Stimulated activated memory B cell treated with anti-CD40 and anti-IgM and Interleukin-4, amounts not matched to agents 10 μg/mL and 1 μg/mL and 100 μg/mL, for 72 hours (primary cell): ENCODE results near the gene KCNE5.
"Not testable (repeated sequence)": the region's sequence is repeated elsewhere in the genome, so short reads cannot be mapped to it uniquely, and the experiment has no call there.

Source experiments
- ATAC-seq: fragments of 150-1000 bp; cut with Tn5 transposase; 2 replicates; pipeline ENCODE4 v1.10.0; 2021
- H3K27ac Mint-ChIP-seq: one replicate; pipeline ENCODE4 v1.8.0; 2022; ENCODE audit warnings: mild to moderate bottlenecking, mixed read lengths
- H3K27me3 Mint-ChIP-seq: one replicate; pipeline ENCODE4 v1.8.0; 2022; ENCODE audit warnings: mixed read lengths
- H3K36me3 Mint-ChIP-seq: one replicate; pipeline ENCODE4 v1.8.0; 2022; ENCODE audit warnings: mixed read lengths
- H3K4me1 Mint-ChIP-seq: one replicate; pipeline ENCODE4 v1.8.0; 2022; ENCODE audit warnings: mixed read lengths
- H3K4me3 Mint-ChIP-seq: one replicate; pipeline ENCODE4 v1.8.0; 2022; ENCODE audit warnings: mild to moderate bottlenecking, moderate library complexity, mixed read lengths
- H3K9me3 Mint-ChIP-seq: one replicate; pipeline ENCODE4 v1.8.0; 2022; ENCODE audit warnings: mixed read lengths

The KCNE5 gene

DNA sequence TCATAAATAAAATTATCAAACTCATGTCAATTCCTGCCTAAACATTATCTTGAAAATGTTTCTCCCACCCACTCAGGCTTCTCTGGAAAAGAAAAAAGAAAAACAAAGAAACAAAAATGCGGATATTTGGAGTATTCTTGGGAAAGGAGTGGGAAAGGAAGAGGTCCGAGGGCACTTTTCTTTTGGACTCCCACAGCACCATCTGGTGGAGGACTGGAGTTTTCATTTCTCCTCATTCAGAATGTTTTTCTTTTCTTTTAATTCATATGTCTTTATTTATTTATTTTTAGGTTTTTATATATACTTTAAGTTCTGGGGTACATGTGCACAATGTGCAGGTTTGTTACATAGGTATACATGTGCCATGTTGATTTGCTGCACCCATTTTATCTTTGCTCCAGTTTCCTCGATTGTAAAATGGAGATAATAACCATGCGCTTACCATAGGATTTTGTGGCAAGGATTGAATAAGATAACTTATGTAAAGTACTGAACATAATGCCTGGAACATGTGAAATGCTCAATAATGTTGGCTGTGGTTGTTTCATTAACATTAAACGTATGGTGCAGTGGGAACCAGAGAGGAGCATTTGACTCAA, 8.0 kb upstream of the KCNE5 start:
- Mint-ChIP-seq H3K27me3 (no peaks in the 10 kb centered on the region), H3K4me1 (no peaks in the 10 kb centered on the region), H3K9me3 (no peaks in the 10 kb centered on the region), H3K4me3 (no peak overlapping the region), H3K36me3 (peaks cover 9% of the 10 kb centered on the region), H3K27ac (no peak overlapping the region)
- ATAC-seq = no peak

DNA sequence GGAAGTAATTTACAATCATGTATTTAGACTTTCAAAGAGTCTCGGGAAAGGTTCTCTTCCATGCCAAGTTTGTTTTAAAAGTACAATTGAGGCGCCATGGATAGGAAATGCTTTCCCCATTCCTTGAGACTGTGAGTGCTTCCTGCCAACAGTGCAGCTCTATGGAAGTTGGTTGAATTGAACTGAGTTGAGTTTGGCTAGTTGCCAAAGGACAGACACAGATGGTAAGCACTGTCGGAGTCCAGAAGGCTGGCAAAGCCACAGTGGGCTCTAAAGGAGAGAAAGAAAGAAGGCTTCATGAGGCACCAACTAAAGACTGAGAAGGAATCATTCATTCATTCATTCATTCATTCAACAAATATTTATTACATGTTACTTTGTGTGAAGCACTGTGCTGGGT, 4.3 kb upstream of the KCNE5 start:
- ATAC-seq = no peak
- Mint-ChIP-seq H3K36me3 (peaks cover 16% of the 10 kb centered on the region), H3K4me3 (no peak overlapping the region), H3K9me3 (no peaks in the 10 kb centered on the region), H3K4me1 (peaks cover 7% of the 10 kb centered on the region), H3K27ac (no peak overlapping the region), H3K27me3 (no peaks in the 10 kb centered on the region)

DNA sequence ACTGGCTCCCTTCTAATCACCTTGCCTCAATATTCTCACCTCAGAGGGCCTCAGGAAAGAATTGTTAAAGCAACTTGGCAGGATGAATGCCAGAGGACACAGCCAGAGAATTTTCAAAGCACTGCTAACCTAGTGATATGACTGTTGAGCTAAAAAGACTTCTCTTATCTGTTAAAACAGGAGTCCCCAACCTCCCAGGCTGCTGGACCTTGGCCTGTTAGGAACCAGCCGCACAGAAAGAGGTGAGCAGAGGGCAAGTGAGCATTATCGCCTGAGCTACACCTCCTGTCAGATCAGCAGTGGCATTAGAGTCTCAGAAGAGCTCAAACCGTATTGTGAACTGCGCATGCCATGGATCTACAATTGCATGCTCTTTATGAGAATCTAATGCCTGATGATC, 1.7 kb upstream of the KCNE5 start:
- no peak overlapping the region for H3K27ac Mint-ChIP-seq

DNA sequence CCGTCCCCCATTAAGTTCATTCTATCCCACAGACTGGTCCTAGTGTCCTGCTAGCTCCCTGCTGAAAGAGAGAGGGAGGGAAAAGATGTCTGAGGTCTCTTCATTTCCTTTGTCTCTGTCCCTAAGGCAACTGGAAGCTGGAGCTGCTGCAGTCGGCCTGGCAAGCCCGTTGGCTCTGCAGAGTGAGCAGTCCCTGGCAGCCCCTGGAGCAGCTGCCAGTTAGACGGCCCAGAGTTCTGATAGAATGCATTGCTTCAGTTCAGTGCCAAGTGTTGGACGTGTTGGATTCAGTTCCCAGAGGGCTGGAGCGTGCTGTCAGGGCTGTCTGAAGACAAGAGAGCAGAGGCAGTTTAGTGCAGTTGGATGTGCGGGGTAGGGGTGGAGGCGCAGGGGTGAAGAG, 975 bp downstream of the KCNE5 start:
- H3K36me3 Mint-ChIP-seq = peaks cover 18% of the 10 kb centered on the region
- no peaks in the 10 kb centered on the region for H3K27me3 Mint-ChIP-seq
- no peaks in the 10 kb centered on the region for H3K9me3 Mint-ChIP-seq
- no peak overlapping the region for H3K4me3 Mint-ChIP-seq
- no peak overlapping the region for H3K27ac Mint-ChIP-seq
- ATAC-seq = no peak
- peaks cover 7% of the 10 kb centered on the region for H3K4me1 Mint-ChIP-seq

More for the DNA sequence above, 1.7 kb upstream of the KCNE5 start:
- H3K27me3 Mint-ChIP-seq = no peaks in the 10 kb centered on the region
- H3K4me3 Mint-ChIP-seq = no peak overlapping the region
- no peaks in the 10 kb centered on the region for H3K9me3 Mint-ChIP-seq
- ATAC-seq = no peak
- peaks cover 7% of the 10 kb centered on the region for H3K4me1 Mint-ChIP-seq
- H3K36me3 Mint-ChIP-seq = peaks cover 26% of the 10 kb centered on the region

DNA sequence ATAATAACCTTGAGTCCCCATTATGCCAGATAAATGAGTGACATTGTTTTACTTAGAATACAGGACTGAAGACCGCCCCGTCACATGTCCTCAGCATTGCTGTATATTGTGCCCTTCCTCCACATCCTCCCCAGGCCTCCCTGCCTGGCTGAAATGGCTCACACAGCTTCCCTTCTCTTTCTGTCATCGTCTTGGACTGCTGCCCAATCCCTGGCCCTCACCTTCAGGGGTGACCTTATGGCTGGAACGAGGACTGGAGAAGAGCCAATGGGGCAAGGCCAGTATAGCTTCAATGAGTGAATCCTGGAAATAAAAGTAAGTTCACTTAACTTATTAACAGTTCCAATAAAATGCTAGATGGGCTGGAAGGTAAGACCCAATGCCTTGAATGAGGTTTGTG, 2.7 kb downstream of the KCNE5 start:
- ATAC-seq = no peak
- H3K9me3 Mint-ChIP-seq = no peaks in the 10 kb centered on the region
- no peaks in the 10 kb centered on the region for H3K27me3 Mint-ChIP-seq
- H3K27ac Mint-ChIP-seq = no peak overlapping the region
- H3K36me3 Mint-ChIP-seq = peaks cover 12% of the 10 kb centered on the region
- peaks cover under 1% of the 10 kb centered on the region for H3K4me1 Mint-ChIP-seq
- H3K4me3 Mint-ChIP-seq = no peak overlapping the region

DNA sequence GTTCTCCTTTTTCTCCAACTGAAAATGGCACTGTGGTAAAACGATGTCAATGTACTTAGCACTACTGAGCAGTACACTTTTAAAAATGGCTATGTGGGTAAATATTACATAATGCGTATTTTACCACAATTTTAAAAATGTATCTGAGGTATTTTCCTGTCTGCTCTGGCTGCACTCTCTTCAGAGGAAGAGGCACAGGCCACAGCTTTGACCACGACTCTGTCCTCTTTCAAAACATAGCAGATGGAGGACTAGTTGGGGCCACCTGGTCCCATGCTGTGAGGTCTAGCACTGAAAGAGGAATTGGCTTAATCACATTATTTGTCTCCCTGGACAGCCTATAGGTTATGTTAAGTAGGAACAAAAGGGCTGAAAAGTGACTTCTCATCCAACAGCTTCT, 5.2 kb downstream of the KCNE5 start:
- ATAC-seq = no peak
- no peak overlapping the region for H3K4me3 Mint-ChIP-seq

DNA sequence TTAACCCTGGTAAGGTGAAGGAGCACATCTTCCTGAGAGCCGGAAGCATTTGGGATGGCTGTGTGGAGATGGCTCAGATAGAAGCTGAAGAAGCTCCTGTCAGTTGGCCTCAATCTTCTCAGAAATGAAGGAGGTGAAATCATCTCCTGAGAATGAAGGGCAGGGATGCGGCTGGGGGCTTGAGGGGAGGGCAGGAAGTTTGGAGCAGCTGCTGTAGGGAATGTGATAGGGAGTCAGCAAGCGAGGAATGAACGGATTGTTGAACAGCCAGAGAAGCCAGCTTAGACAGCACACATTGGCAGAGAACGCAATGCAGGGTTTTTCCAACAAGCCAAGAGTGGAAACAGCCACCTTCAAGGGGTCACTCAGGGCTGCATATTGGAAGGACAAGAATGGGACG, 10.0 kb downstream of the KCNE5 start:
- Mint-ChIP-seq H3K9me3 (no peaks in the 10 kb centered on the region), H3K27ac (no peak overlapping the region), H3K4me1 (no peaks in the 10 kb centered on the region), H3K36me3 (no peaks in the 10 kb centered on the region), H3K27me3 (no peaks in the 10 kb centered on the region), H3K4me3 (no peak overlapping the region)
- ATAC-seq = no peak

More for the DNA sequence above, 5.2 kb downstream of the KCNE5 start:
- H3K9me3 Mint-ChIP-seq = no peaks in the 10 kb centered on the region
- peaks cover 11% of the 10 kb centered on the region for H3K36me3 Mint-ChIP-seq
- no peaks in the 10 kb centered on the region for H3K4me1 Mint-ChIP-seq
- no peaks in the 10 kb centered on the region for H3K27me3 Mint-ChIP-seq
- H3K27ac Mint-ChIP-seq = no peak overlapping the region

DNA sequence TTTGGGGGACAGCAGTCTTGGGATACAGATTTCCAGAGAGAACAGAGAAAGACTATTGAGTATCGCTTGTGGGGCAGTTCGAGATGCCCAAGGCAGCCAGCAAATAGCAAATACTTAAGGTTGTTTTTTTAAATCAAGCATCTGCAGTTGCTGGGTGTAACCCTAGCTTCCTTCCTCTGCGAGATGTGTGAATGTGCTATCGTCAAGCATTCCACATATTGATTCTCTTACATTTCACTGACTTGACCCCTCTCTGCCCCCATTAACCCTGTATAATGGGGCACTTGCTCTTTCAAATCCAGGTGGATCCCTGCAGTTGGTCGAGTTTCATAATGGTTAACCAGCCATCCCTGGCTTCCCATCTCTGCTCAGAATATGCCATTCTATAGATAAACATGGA, 23.5 kb downstream of the KCNE5 start:
- Mint-ChIP-seq H3K27me3 (peaks cover 32% of the 10 kb centered on the region), H3K4me3 (no peak overlapping the region), H3K9me3 (peaks cover 5% of the 10 kb centered on the region), H3K36me3 (no peaks in the 10 kb centered on the region), H3K27ac (no peak overlapping the region), H3K4me1 (no peaks in the 10 kb centered on the region)
- no peak for ATAC-seq

DNA sequence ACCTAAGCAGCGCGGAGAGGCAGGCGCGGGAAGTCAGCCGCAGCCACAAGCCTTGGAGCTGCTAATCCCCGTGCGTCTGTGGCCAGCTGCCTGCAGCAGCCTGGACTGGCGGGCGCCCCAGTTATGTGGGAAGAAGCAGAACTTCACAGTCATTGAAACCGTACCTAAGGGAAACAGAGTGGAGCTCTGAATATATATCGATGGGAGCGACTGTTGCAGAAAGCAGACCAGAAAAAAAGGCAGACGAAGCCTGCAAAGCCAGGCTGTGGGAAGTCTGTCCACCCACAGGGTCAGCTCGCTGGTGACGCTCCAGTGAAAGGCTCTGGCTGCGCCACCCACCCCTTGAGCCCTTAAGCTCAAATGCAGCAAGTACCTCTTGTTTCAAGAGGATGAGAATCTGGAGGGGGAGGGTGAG, 24.7 kb downstream of the KCNE5 start:
- H3K27ac Mint-ChIP-seq = no peak overlapping the region
- no peaks in the 10 kb centered on the region for H3K36me3 Mint-ChIP-seq
- H3K9me3 Mint-ChIP-seq = peaks cover 1% of the 10 kb centered on the region
- ATAC-seq = no peak
- no peaks in the 10 kb centered on the region for H3K4me1 Mint-ChIP-seq
- H3K4me3 Mint-ChIP-seq = no peak overlapping the region
- peaks cover 32% of the 10 kb centered on the region for H3K27me3 Mint-ChIP-seq

DNA sequence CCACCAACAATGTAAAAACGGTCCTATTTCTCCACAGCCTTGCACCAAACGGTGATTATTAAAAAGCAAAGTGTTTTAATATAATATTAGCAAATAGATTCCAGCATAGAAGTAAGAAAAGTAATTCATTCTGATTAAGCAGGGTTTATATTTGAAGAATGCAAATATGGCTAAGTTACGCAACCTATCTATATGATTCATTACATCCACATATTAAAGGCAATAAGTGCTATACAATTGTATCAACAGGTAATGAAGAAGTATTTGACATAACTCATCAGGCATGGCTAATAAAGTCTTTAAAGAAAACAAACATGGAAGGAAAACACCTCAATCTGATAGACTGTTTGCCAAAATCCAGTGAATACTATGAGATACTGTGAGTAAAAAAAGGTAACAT, 29.0 kb downstream of the KCNE5 start:
- H3K36me3 Mint-ChIP-seq = no peaks in the 10 kb centered on the region
- no peak overlapping the region for H3K27ac Mint-ChIP-seq
- no peaks in the 10 kb centered on the region for H3K9me3 Mint-ChIP-seq
- no peak for ATAC-seq
- H3K27me3 Mint-ChIP-seq = peaks cover 16% of the 10 kb centered on the region
- H3K4me3 Mint-ChIP-seq = no peak overlapping the region
- no peaks in the 10 kb centered on the region for H3K4me1 Mint-ChIP-seq

DNA sequence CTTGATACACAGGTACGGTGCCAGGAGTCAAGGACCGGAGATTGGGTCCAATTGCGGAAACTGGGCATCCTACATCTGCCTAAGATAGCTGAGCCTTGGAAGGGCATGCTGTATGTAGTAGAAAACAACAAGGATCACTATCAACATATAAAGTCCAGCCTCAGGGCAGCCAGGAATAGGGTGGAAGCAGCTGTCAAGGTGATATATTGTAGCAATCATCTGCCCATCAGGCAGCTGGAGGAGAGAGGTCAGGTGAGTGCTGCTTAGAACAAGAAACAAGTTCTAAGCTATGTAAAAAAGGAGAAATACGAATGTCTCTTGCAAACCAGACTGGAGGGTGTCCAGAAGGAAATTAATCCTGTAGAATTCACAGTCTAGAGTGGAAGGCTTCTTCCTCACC, 34.8 kb downstream of the KCNE5 start:
- H3K4me3 Mint-ChIP-seq = no peak overlapping the region

DNA sequence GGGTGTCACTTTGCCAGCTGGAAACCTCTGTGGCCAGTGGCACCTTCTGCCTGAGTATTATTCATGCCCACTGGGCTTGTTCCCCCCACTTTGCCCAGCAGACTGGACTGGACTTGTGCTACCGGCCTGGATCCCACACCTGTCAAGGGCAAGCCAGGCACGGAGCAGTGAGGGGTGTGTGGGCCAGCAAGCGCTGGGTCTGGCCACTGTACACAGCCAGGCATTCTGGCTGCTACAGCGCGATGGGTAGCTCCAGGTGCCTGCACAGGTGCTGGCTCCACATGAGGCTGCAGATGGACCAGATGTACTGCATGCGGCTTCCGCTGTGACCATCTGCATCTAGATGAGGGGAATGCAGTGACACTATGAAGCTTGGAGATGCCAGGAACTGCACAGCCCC, 39.5 kb downstream of the KCNE5 start:
- Mint-ChIP-seq H3K27me3 (no peaks in the 10 kb centered on the region), H3K4me1 (no peaks in the 10 kb centered on the region), H3K4me3 (no peak overlapping the region), H3K27ac (no peak overlapping the region), H3K36me3 (no peaks in the 10 kb centered on the region), H3K9me3 (no peaks in the 10 kb centered on the region)
- no peak for ATAC-seq

More for the DNA sequence above, 34.8 kb downstream of the KCNE5 start:
- no peaks in the 10 kb centered on the region for H3K9me3 Mint-ChIP-seq
- no peaks in the 10 kb centered on the region for H3K4me1 Mint-ChIP-seq
- no peaks in the 10 kb centered on the region for H3K27me3 Mint-ChIP-seq
- no peaks in the 10 kb centered on the region for H3K36me3 Mint-ChIP-seq
- H3K27ac Mint-ChIP-seq = no peak overlapping the region
- no peak for ATAC-seq

DNA sequence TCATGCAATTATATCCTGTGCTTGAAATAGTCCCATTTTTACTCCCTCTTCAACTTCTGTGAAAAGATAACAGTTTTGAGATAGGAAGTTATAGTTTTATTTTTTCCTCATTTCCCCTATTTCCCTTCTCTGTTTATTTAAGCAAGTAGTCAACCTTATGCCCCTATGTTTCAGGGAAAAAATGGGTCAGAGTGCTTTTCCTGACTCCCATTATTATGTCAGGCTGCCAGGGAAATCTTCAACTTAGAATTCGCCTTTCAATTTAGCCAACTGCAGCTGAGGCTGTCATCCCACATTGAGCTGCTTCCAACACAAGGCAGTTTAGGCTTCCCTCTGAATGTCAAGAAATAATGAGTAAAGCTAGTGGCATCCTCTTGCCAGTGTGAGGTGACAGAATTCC, 46.1 kb downstream of the KCNE5 start:
- Mint-ChIP-seq H3K36me3 (no peaks in the 10 kb centered on the region), H3K4me3 (no peak overlapping the region), H3K9me3 (no peaks in the 10 kb centered on the region), H3K27ac (no peak overlapping the region), H3K4me1 (no peaks in the 10 kb centered on the region), H3K27me3 (no peaks in the 10 kb centered on the region)
- no peak for ATAC-seq

DNA sequence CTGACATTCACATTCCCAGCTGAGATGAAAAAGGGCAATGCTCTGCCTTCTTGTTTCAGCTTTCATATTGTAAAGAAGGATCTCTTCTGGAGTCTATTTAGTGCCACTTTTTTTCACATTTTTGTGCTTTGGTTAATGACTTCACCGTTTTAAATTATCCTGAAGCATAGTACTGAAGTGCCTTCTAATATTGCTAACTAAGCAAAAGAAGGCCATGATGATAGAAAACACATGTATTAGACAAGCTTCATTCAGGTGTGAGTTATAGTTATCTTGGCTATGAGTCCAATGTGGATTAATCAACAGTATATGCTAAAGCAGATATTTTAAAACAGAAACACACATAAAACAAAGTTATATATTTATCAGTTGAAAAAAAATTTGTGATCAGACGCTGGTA, 47.9 kb downstream of the KCNE5 start:
- no peak overlapping the region for H3K4me3 Mint-ChIP-seq
- H3K9me3 Mint-ChIP-seq = peaks cover 4% of the 10 kb centered on the region
- H3K27ac Mint-ChIP-seq = no peak overlapping the region
- no peak for ATAC-seq
- no peaks in the 10 kb centered on the region for H3K4me1 Mint-ChIP-seq
- H3K27me3 Mint-ChIP-seq = no peaks in the 10 kb centered on the region
- H3K36me3 Mint-ChIP-seq = no peaks in the 10 kb centered on the region

DNA sequence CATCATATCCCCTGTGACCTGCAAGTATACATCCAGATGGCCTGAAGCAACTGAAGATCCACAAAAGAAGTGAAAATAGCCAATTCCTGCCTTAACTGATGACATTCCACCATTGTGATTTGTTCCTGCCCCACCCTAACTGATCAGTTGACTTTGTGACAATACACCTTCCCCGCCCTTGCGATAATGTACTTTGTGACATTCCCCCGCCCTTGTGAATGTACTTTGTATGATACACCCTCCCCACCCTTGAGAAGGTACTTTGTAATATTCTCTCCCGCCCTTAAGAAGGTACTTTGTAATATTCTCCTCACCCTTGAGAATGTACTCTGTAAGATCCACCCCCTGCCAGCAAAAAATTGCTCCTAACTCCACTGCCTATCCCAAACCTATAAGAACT, 48.9 kb downstream of the KCNE5 start:
- not testable (repeated sequence) for H3K4me3 Mint-ChIP-seq, H3K4me1 Mint-ChIP-seq, H3K27ac Mint-ChIP-seq, H3K9me3 Mint-ChIP-seq, H3K27me3 Mint-ChIP-seq, ATAC-seq, H3K36me3 Mint-ChIP-seq
